Transverse colon (tissue), 4 donors: Measurements from ENCODE around the gene CALML4.

ENCODE experiments used
- POLR2AphosphoS5 ChIP-seq, 3 donors: sonication (generic); formaldehyde crosslinking; IDR thresholded peaks; one replicate each; pipeline ENCODE4 v1.6.1; 2016; ENCODE audit warnings: antibody characterized with exemption in 3 of 3
- TF ChIP-seq, protein P1 (sequence below), 5 experiments: fragments of 200-600 bp in 3 of 5; fragments of 450-650 bp in 2 of 5; sonication (generic) in 3 of 5; IDR thresholded peaks; 1 replicate in 2 of 5; 2 replicates in 3 of 5; pipeline ENCODE4 v1.5.1; 2016 to 2017; ENCODE audit warnings: antibody characterized with exemption in 5 of 5, inconsistent platforms in 3 of 5, mild to moderate bottlenecking in 2 of 5, moderate library complexity in 1 of 5

- TF ChIP-seq, protein P1, sequence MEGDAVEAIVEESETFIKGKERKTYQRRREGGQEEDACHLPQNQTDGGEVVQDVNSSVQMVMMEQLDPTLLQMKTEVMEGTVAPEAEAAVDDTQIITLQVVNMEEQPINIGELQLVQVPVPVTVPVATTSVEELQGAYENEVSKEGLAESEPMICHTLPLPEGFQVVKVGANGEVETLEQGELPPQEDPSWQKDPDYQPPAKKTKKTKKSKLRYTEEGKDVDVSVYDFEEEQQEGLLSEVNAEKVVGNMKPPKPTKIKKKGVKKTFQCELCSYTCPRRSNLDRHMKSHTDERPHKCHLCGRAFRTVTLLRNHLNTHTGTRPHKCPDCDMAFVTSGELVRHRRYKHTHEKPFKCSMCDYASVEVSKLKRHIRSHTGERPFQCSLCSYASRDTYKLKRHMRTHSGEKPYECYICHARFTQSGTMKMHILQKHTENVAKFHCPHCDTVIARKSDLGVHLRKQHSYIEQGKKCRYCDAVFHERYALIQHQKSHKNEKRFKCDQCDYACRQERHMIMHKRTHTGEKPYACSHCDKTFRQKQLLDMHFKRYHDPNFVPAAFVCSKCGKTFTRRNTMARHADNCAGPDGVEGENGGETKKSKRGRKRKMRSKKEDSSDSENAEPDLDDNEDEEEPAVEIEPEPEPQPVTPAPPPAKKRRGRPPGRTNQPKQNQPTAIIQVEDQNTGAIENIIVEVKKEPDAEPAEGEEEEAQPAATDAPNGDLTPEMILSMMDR (IDR thresholded peaks at IDR 0.05), result no peak
- peak in 1 of 3 donors; percentile 10 for TF ChIP-seq POLR2AphosphoS5 (IDR thresholded peaks at IDR 0.05)
Observed at GRCh38 chr15:68197661-68198437, 7.3 kb downstream of the CALML4 start.
